NT2/D1 (cell line): ENCODE data around the gene FANCE.

Experiments
- SUZ12 ChIP-seq: IDR thresholded peaks from 2 replicates; pipeline ENCODE4 v1.6.1; 2011; ENCODE audit not compliant: insufficient read length, insufficient read depth; ENCODE audit errors: extremely low read depth
- YY1 ChIP-seq: IDR thresholded peaks from 2 replicates; pipeline ENCODE4 v1.6.1; 2011; ENCODE audit not compliant: insufficient read length, insufficient read depth
- ZNF274 ChIP-seq: IDR thresholded peaks from 2 replicates; pipeline ENCODE4 v1.6.1; 2011; ENCODE audit warnings: mild to moderate bottlenecking, low read depth, low read length

DNA sequence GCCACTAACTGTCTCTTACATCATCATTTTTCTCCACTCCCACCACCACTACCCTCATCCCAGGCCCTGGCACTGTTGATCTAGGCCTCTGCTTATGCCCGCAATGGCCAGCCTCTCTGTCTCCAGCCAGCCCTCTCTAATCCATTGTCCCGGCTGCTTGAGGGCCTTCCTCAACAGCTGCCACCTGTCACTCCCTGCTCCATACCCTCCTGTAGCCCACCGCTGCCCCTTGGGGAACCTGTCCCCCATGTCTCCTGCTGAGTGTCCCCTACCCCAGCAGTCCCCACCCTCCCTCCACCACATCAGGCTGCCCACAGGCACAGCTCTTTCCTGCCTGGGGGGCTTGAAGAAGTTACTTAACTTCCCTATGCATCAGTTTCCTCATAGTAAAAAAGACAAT, 31.4 kb downstream of the FANCE start:
- no peak for TF ChIP-seq SUZ12
- TF ChIP-seq ZNF274: no peak
- TF ChIP-seq YY1: no peak
